T-cell (primary cell): ENCODE measurements around the gene DUOX1. TPM values are rescaled to one million over a fixed set of nuclear protein-coding genes. Genes with fewer than 3 reads are reported as not detected.
"Not testable (repeated sequence)": the region's sequence is repeated elsewhere in the genome, so short reads cannot be mapped to it uniquely, and the experiment has no call there.

Experiments
- ATAC-seq, 4 experiments: fragments of 200-7000 bp in 3 of 4; fragments of 150-1000 bp in 1 of 4; cut with Tn5 transposase; replicated peaks in 1 of 4; 1 replicate in 3 of 4; 2 replicates in 1 of 4; pipeline ENCODE4 v1.10.0; 2021; ENCODE audit warnings: moderate library complexity in 3 of 4, mild to moderate bottlenecking in 2 of 4, moderate number of reproducible peaks in 1 of 4
- CTCF ChIA-PET, 2 donors: fragments of 300-600 bp; sonication (Branson Sonifier 250); formaldehyde crosslinking; loops; one replicate each; lab custom pipeline; 2022; ENCODE audit warnings: antibody characterized with exemption in 2 of 2; lab: Charles Lee
- POLR2A ChIA-PET, 2 donors: fragments of 300-600 bp; sonication (Branson Sonifier 250); formaldehyde crosslinking; loops; one replicate each; lab custom pipeline; 2022; ENCODE audit warnings: antibody characterized with exemption in 2 of 2; lab: Charles Lee
- DNase-seq, 35 experiments: peaks; one replicate each; pipeline versions ENCODE4 v3.0.0 to v3.0.0-alpha.2; 2013 to 2023
- H3K27ac ChIP-seq: one replicate; pipeline ENCODE4 v1.5.1; 2013; ENCODE audit warnings: low read length
- H3K27me3 ChIP-seq, 2 experiments: replicated peaks in 1 of 2; 1 replicate in 1 of 2; 2 replicates in 1 of 2; pipeline versions ENCODE4 v1.6.1 to v1.7.0; 2013; ENCODE audit warnings: low read length in 1 of 2, mixed read lengths in 1 of 2; ENCODE audit not compliant: control insufficient read depth in 2 of 2, insufficient read depth in 2 of 2; ENCODE audit errors: extremely low read depth in 1 of 2
- H3K36me3 ChIP-seq, 2 donors: 1 replicate in 1 of 2; 2 replicates in 1 of 2; pipeline versions ENCODE4 v1.6.1 to v1.7.0; 2013; ENCODE audit warnings: low read length in 1 of 2; ENCODE audit not compliant: control insufficient read depth in 2 of 2, insufficient read depth in 1 of 2; ENCODE audit errors: extremely low read depth in 1 of 2
- H3K4me1 ChIP-seq, 2 experiments: 1 replicate in 1 of 2; 2 replicates in 1 of 2; pipeline versions ENCODE4 v1.6.1 to v1.7.0; 2013; ENCODE audit warnings: low read length in 2 of 2, mixed read lengths in 1 of 2; ENCODE audit not compliant: insufficient read depth in 2 of 2, control insufficient read depth in 1 of 2; ENCODE audit errors: extremely low read depth in 1 of 2
- H3K4me3 ChIP-seq, 2 donors: 1 replicate in 1 of 2; 2 replicates in 1 of 2; pipeline versions ENCODE4 v1.5.1 to v1.7.0; 2013; ENCODE audit warnings: mild to moderate bottlenecking in 2 of 2, low read length in 1 of 2, moderate library complexity in 1 of 2; ENCODE audit not compliant: control insufficient read depth in 1 of 2; ENCODE audit errors: extremely low read depth in 1 of 2
- H3K9me3 ChIP-seq: 2 replicates; pipeline ENCODE4 v1.7.0; 2013
- H3K27ac Mint-ChIP-seq, 2 donors: one replicate each; pipeline ENCODE4 v1.8.0; 2020 to 2021; ENCODE audit warnings: mild to moderate bottlenecking in 2 of 2, mixed read lengths in 2 of 2
- H3K27me3 Mint-ChIP-seq, 2 donors: one replicate each; pipeline ENCODE4 v1.8.0; 2021 to 2022; ENCODE audit warnings: mixed read lengths in 2 of 2
- H3K36me3 Mint-ChIP-seq: one replicate; pipeline ENCODE4 v1.8.0; 2021; ENCODE audit warnings: mixed read lengths
- H3K4me1 Mint-ChIP-seq, 3 donors: one replicate each; pipeline ENCODE4 v1.8.0; 2020 to 2022; ENCODE audit warnings: mixed read lengths in 3 of 3, mild to moderate bottlenecking in 1 of 3
- H3K4me3 Mint-ChIP-seq, 3 donors: one replicate each; pipeline ENCODE4 v1.8.0; 2020 to 2022; ENCODE audit warnings: mild to moderate bottlenecking in 3 of 3, mixed read lengths in 3 of 3, moderate library complexity in 3 of 3
- H3K9me3 Mint-ChIP-seq, 3 donors: one replicate each; pipeline ENCODE4 v1.8.0; 2020 to 2022; ENCODE audit warnings: mixed read lengths in 3 of 3
- WGBS: methylation state at CpG from one replicate; pipeline ENCODE4 v1.1.5; 2013; ENCODE audit warnings: missing lambda C conversion rate; ENCODE audit not compliant: insufficient coverage; 5-methylcytosine and 5-hydroxymethylcytosine counted together
- total RNA-seq, 35 experiments: library from RNA in 6 of 35; stranded (reverse) in 6 of 35; fragments of 120-200 nt in 1 of 35; gene quantifications; one replicate each; pipeline versions ENCODE4 v1.2.1 to v1.2.4 and lab custom pipeline; 2013 to 2026

DUOX1 gene
- total RNA-seq, result under 1 TPM in 4 of 5 donors, not detected in 1; 0.21 to 0.67 (median 0.34) TPM
- not detected for total RNA-seq (2013)
- 0 to 0.77 (median 0.17) reads per million in 29 experiments for total RNA-seq (lab: John Stamatoyannopoulos, UW)

DNA sequence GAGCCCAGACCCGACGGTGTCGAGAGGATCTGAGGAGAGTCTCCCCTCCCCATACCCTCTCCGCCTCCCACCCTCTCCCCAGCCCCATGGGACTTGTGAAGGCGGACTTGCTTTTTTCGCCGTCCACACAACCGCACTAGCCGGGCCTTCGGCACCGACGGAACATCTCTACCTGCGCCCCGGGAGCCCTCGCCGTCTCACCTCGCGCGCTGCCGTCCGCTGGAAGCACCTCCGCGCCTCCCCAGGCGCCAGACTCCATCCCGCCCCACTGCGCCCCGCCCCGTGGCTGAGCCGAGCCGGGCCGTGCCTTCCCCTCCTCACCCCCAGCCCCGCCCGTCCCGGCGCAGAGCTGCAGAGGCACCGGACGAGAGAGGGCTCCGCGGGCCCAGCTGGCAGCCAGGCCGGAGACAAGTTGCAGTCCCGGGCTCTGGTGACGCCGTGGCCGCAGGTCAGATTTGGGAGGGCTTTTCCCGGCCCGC is at the start of gene DUOX1, which contains the start of gene DUOXA1:
Gene DUOX1, plus strand, starts transcription at position 344 of the 479 bp plus-strand sequence. CDS start 1,973 bp downstream, outside the sequence.
Gene DUOXA1, minus strand, starts transcription at position 229 of the 479 bp plus-strand sequence. CDS start 6,865 bp downstream, outside the sequence.
- Histone ChIP-seq H3K36me3 (no peaks in the 10 kb centered on the region), H3K9me3 (no peaks in the 10 kb centered on the region), H3K27me3 (peaks cover 17 to 55% of the 10 kb centered on the region in 2 experiments), H3K4me3 (peak within 1 kb of the TSS in 1 of 2 donors; percentile 8), H3K4me1 (peaks cover 0 to 17% of the 10 kb centered on the region in 2 experiments), H3K27ac (no peak within 1 kb of the TSS)
- ChIA-PET POLR2A (interaction anchor here in 1 of 2 donors (0.7 kb wide), 1 partner anchor 380 kb away, joined by 7 read pairs; no protein-coding TSS in a partner anchor), CTCF (interaction anchor here in 1 of 2 donors (1.6 kb wide), 1 partner anchor 12 kb away, joined by 9 read pairs; no protein-coding TSS in a partner anchor)
- H3K4me1 Mint-ChIP-seq, result peaks cover 8 to 16% (median 10%) of the 10 kb centered on the region in 3 donors
- H3K36me3 Mint-ChIP-seq, result no peaks in the 10 kb centered on the region
- no peak within 1 kb of the TSS for H3K27ac Mint-ChIP-seq
- DNase-seq, result peak in 10 of 35 experiments; percentile 14 to 41 (median 26)
- WGBS, result 11% methylated on average over 34 of the region's 46 CpGs
- H3K4me3 Mint-ChIP-seq, result peak within 1 kb of the TSS; percentile 32 to 49 (median 48)
- H3K9me3 Mint-ChIP-seq, result no peaks in the 10 kb centered on the region
- peaks cover 66 to 80% of the 10 kb centered on the region in 2 donors for H3K27me3 Mint-ChIP-seq
- peak; percentile 73 to 77 (median 74) for ATAC-seq

DNA sequence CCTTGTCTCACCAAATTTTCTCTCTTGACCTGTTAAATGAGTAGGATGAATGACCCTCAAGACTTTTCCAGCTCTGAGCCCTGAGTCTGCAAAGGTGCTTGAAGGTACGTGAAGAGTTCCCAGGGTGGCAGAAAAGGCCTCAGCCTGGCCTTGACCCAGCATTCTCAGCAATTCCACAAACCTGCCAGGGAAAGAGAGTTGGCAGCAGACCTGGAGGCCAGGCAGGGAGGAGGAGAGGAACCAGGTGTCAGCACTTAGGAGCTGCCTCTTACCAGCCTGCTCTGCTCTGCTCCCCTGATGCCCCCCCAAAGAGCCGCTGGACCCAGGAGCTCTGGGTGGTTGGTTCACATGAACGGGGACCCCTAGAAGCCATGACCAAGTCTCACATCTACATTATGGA is 49.2 kb upstream of the DUOX1 start:
- H3K27ac ChIP-seq, H3K4me3 Mint-ChIP-seq, H3K36me3 ChIP-seq, H3K9me3 ChIP-seq, H3K4me3 ChIP-seq, H3K4me1 Mint-ChIP-seq, H3K27me3 Mint-ChIP-seq, ATAC-seq, H3K27ac Mint-ChIP-seq, H3K4me1 ChIP-seq, H3K36me3 Mint-ChIP-seq, H3K27me3 ChIP-seq, POLR2A ChIA-PET, H3K9me3 Mint-ChIP-seq, DNase-seq, CTCF ChIA-PET: not testable (repeated sequence)
- no CpG with 5 or more reads among the region's 3 CpGs for WGBS

DNA sequence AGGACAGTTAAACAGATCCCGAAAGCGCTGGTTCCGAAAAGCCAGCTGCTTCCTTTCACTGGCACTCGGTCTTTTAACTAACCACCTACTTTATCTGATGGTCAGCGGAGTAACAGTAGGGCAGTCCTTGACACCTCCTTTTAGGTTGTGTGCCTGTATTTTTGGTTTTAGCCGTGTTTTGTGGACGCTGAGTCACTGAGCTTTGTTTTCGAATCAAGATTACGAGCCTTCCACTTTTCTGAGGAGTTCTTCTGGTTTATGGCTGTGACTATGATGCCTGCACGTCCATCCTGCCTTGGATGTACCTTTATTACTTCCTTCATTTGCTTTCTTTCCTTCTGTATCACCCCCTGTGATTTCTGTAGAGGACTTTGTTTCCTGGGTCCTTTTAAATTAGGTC is 47.4 kb upstream of the DUOX1 start:
- H3K27me3 ChIP-seq, result peaks cover 0 to 12% of the 10 kb centered on the region in 2 experiments
- H3K4me3 Mint-ChIP-seq, H3K4me1 Mint-ChIP-seq, ATAC-seq, DNase-seq, H3K36me3 Mint-ChIP-seq, POLR2A ChIA-PET, H3K9me3 Mint-ChIP-seq, H3K36me3 ChIP-seq, H3K9me3 ChIP-seq, H3K27ac ChIP-seq, H3K4me3 ChIP-seq, H3K4me1 ChIP-seq, H3K27ac Mint-ChIP-seq: not testable (repeated sequence)
- CTCF ChIA-PET, result interaction anchor here in 1 of 2 donors (0.6 kb wide), 1 partner anchor 659 kb away, joined by 7 read pairs; no protein-coding TSS in a partner anchor
- WGBS, result no CpG with 5 or more reads among the region's 10 CpGs
- H3K27me3 Mint-ChIP-seq, result peaks cover 13% of the 10 kb centered on the region in 2 donors

- H3K27me3 ChIP-seq, result peaks cover 0 to 12% of the 10 kb centered on the region in 2 experiments
- no peak overlapping the region for H3K4me3 ChIP-seq
- ATAC-seq (no peak), DNase-seq (no peak)
- ChIA-PET POLR2A (no interaction called here), CTCF (no interaction called here)
- Mint-ChIP-seq H3K27me3 (peaks cover 13% of the 10 kb centered on the region in 2 donors), H3K27ac (no peak overlapping the region), H3K36me3 (no peaks in the 10 kb centered on the region), H3K4me3 (no peak overlapping the region), H3K9me3 (no peaks in the 10 kb centered on the region), H3K4me1 (no peaks in the 10 kb centered on the region)
- H3K4me1 ChIP-seq, result no peaks in the 10 kb centered on the region
- H3K9me3 ChIP-seq, result no peaks in the 10 kb centered on the region
- H3K27ac ChIP-seq, result no peak overlapping the region
- H3K36me3 ChIP-seq, result no peaks in the 10 kb centered on the region
Measured at GRCh38 chr15:45083223-45083622, 46.6 kb upstream of the DUOX1 start.

- Mint-ChIP-seq H3K27me3 (peaks cover 13 to 15% of the 10 kb centered on the region in 2 donors), H3K4me1 (no peaks in the 10 kb centered on the region), H3K4me3 (no peak overlapping the region), H3K27ac (no peak overlapping the region), H3K36me3 (no peaks in the 10 kb centered on the region), H3K9me3 (no peaks in the 10 kb centered on the region)
- H3K27me3 ChIP-seq, result peaks cover 0 to 15% of the 10 kb centered on the region in 2 experiments
- H3K4me3 ChIP-seq, result no peak overlapping the region
- ChIA-PET CTCF (no interaction called here), POLR2A (no interaction called here)
- H3K4me1 ChIP-seq, result no peaks in the 10 kb centered on the region
- H3K36me3 ChIP-seq, result no peaks in the 10 kb centered on the region
- ATAC-seq (no peak), DNase-seq (no peak)
- no peak overlapping the region for H3K27ac ChIP-seq
- H3K9me3 ChIP-seq, result no peaks in the 10 kb centered on the region
- WGBS, result no CpG with 5 or more reads among the region's 3 CpGs
Measured at GRCh38 chr15:45084163-45084562, 45.6 kb upstream of the DUOX1 start.

- no peak overlapping the region for H3K27ac ChIP-seq
- ATAC-seq, result no peak
- no peaks in the 10 kb centered on the region for H3K36me3 ChIP-seq
- no peaks in the 10 kb centered on the region for H3K36me3 Mint-ChIP-seq
- H3K27ac Mint-ChIP-seq, result no peak overlapping the region
- DNase-seq, result no peak
- no peak overlapping the region for H3K4me3 ChIP-seq
- H3K27me3 Mint-ChIP-seq, result peaks cover 28 to 31% of the 10 kb centered on the region in 2 donors
- no peaks in the 10 kb centered on the region for H3K4me1 ChIP-seq
- no CpG with 5 or more reads among the region's 1 CpG for WGBS
- peaks cover 0 to 23% of the 10 kb centered on the region in 2 experiments for H3K27me3 ChIP-seq
- no peaks in the 10 kb centered on the region for H3K9me3 Mint-ChIP-seq
- CTCF ChIA-PET, result no interaction called here
- H3K9me3 ChIP-seq, result no peaks in the 10 kb centered on the region
- H3K4me3 Mint-ChIP-seq, result no peak overlapping the region
- no peaks in the 10 kb centered on the region for H3K4me1 Mint-ChIP-seq
- POLR2A ChIA-PET, result no interaction called here
Measured at GRCh38 chr15:45087513-45087912, 42.3 kb upstream of the DUOX1 start.
